H1 (cell line): ENCODE measurements around the gene MPPED1. TPM values are rescaled to one million over a fixed set of nuclear protein-coding genes. Genes with fewer than 3 reads are reported as not detected.

Experiments
- CTCF ChIA-PET: fragments of 300-600 bp; sonication (Branson Sonifier 250); formaldehyde crosslinking; loops from one replicate; lab custom pipeline; 2021; ENCODE audit not compliant: partially characterized antibody; lab: Charles Lee
- POLR2A ChIA-PET: fragments of 300-600 bp; sonication (Branson Sonifier 250); formaldehyde crosslinking; loops from one replicate; lab custom pipeline; 2021; ENCODE audit warnings: inconsistent platforms; ENCODE audit not compliant: partially characterized antibody; lab: Charles Lee
- DNase-seq, 2 experiments: peaks; one replicate each; pipeline versions ENCODE4 v3.0.0 to v3.0.0-alpha.2; 2010 to 2022; ENCODE audit warnings: low spot score in 2 of 2, low read depth in 1 of 2, mixed read lengths in 1 of 2
- FAIRE-seq: peaks from 2 replicates; lab custom pipeline; 2011; peaks lifted over from hg19 to GRCh38; lab: Jason Lieb, UNC
- H2AFZ ChIP-seq: 2 replicates; pipeline ENCODE4 v1.8.1; 2012; ENCODE audit warnings: low read length, inconsistent platforms
- H2AK5ac ChIP-seq: 2 replicates; pipeline ENCODE4 v1.6.1; 2013; ENCODE audit warnings: low read depth, low read length
- H2BK120ac ChIP-seq: replicated peaks from 2 replicates; pipeline ENCODE3; 2013; ENCODE audit warnings: low read depth, low read length, inconsistent platforms
- H2BK12ac ChIP-seq: 2 replicates; pipeline ENCODE4 v1.6.1; 2013; ENCODE audit warnings: low read depth, low read length
- H2BK15ac ChIP-seq: 2 replicates; pipeline ENCODE4 v1.6.1; 2013; ENCODE audit warnings: low read length
- H2BK20ac ChIP-seq: 2 replicates; pipeline ENCODE4 v1.6.1; 2013; ENCODE audit warnings: low read length
- H2BK5ac ChIP-seq: 2 replicates; pipeline ENCODE4 v1.6.1; 2013; ENCODE audit warnings: low read depth, low read length
- H3K14ac ChIP-seq: 2 replicates; pipeline ENCODE4 v1.6.1; 2013; ENCODE audit warnings: inconsistent platforms; ENCODE audit not compliant: insufficient read length
- H3K18ac ChIP-seq: 2 replicates; pipeline ENCODE4 v1.6.1; 2013; ENCODE audit warnings: low read length; ENCODE audit errors: extremely low read depth
- H3K23ac ChIP-seq: 2 replicates; pipeline ENCODE4 v1.6.1; 2013; ENCODE audit warnings: inconsistent platforms; ENCODE audit not compliant: insufficient read length
- H3K23me2 ChIP-seq: 2 replicates; pipeline ENCODE4 v1.6.1; 2013; ENCODE audit warnings: low read depth, low read length
- H3K27ac ChIP-seq: 2 replicates; pipeline ENCODE4 v1.6.1; 2011; ENCODE audit warnings: low read depth, low read length, inconsistent platforms
- H3K27me3 ChIP-seq, 4 experiments: replicated peaks in 1 of 4; 1 replicate in 1 of 4; 2 replicates in 3 of 4; pipeline versions ENCODE4 v1.6.1 to v1.8.1; 2011 to 2013; ENCODE audit warnings: low read length in 3 of 4, mild to moderate bottlenecking in 3 of 4, inconsistent platforms in 2 of 4, mixed read lengths in 2 of 4, moderate library complexity in 1 of 4; ENCODE audit not compliant: control insufficient read depth in 3 of 4, insufficient read depth in 3 of 4; ENCODE audit errors: extremely low read depth in 1 of 4
- H3K36me3 ChIP-seq, 4 experiments: 2 replicates each; pipeline versions ENCODE4 v1.6.1 to v1.8.1; 2011 to 2013; ENCODE audit warnings: mild to moderate bottlenecking in 4 of 4, low read length in 3 of 4, moderate library complexity in 2 of 4, control low read depth in 1 of 4, inconsistent platforms in 1 of 4; ENCODE audit not compliant: insufficient read depth in 4 of 4, control insufficient read depth in 2 of 4
- H3K4ac ChIP-seq: replicated peaks from 2 replicates; pipeline ENCODE3; 2013; ENCODE audit warnings: low read length, low read depth, mixed read lengths, inconsistent platforms; ENCODE audit not compliant: insufficient read length
- H3K4me1 ChIP-seq, 4 experiments: replicated peaks in 1 of 4; 1 replicate in 1 of 4; 2 replicates in 3 of 4; pipeline versions ENCODE4 v1.6.1 to v1.8.1; 2011 to 2013; ENCODE audit warnings: low read length in 3 of 4, inconsistent platforms in 2 of 4, mixed read lengths in 1 of 4; ENCODE audit not compliant: insufficient read depth in 4 of 4, control insufficient read depth in 3 of 4
- H3K4me2 ChIP-seq, 2 experiments: 2 replicates each; pipeline versions ENCODE4 v1.6.1 to v1.8.1; 2011 to 2013; ENCODE audit warnings: low read depth in 2 of 2, low read length in 2 of 2, control low read depth in 1 of 2, inconsistent platforms in 1 of 2, mild to moderate bottlenecking in 1 of 2; ENCODE audit not compliant: insufficient read depth in 1 of 2
- H3K4me3 ChIP-seq, 4 experiments: fragments of 200-600, 300-600 bp in 1 of 4; sonication (generic), shearing (Covaris generic), sonication (Bioruptor Twin) in 1 of 4; 2 replicates each; pipeline versions ENCODE4 v1.5.1 to v1.8.1; 2011 to 2016; ENCODE audit warnings: low read length in 4 of 4, low read depth in 3 of 4, control low read depth in 2 of 4, inconsistent platforms in 2 of 4, mild to moderate bottlenecking in 2 of 4, mixed read lengths in 1 of 4, moderate library complexity in 1 of 4; ENCODE audit not compliant: insufficient read depth in 2 of 4; ENCODE audit errors: extremely low read depth in 1 of 4
- H3K56ac ChIP-seq: replicated peaks from 2 replicates; pipeline ENCODE3; 2013; ENCODE audit warnings: low read depth, mild to moderate bottlenecking, mixed read lengths, low read length, inconsistent platforms; ENCODE audit not compliant: insufficient read length
- H3K79me1 ChIP-seq: 2 replicates; pipeline ENCODE4 v1.6.1; 2013; ENCODE audit warnings: low read depth, low read length, control low read depth
- H3K79me2 ChIP-seq, 2 experiments: 2 replicates each; pipeline versions ENCODE4 v1.6.1 to v1.8.1; 2012 to 2013; ENCODE audit warnings: low read length in 2 of 2, mild to moderate bottlenecking in 2 of 2, inconsistent platforms in 1 of 2; ENCODE audit not compliant: insufficient read depth in 2 of 2, control insufficient read depth in 1 of 2
- H3K9ac ChIP-seq, 4 experiments: replicated peaks in 1 of 4; 1 replicate in 1 of 4; 2 replicates in 3 of 4; pipeline versions ENCODE4 v1.6.1 to v1.8.1; 2011 to 2013; ENCODE audit warnings: low read depth in 3 of 4, low read length in 3 of 4, control low read depth in 2 of 4, mild to moderate bottlenecking in 2 of 4, moderate library complexity in 2 of 4, inconsistent platforms in 1 of 4; ENCODE audit errors: extremely low read depth in 1 of 4
- H3K9me3 ChIP-seq, 2 experiments: 2 replicates each; pipeline versions ENCODE4 v1.6.1 to v1.8.1; 2012 to 2013; ENCODE audit warnings: mild to moderate bottlenecking in 2 of 2, moderate library complexity in 2 of 2, control low read depth in 1 of 2, inconsistent platforms in 1 of 2, low read depth in 1 of 2, low read length in 1 of 2, mixed read lengths in 1 of 2; ENCODE audit not compliant: insufficient read depth in 2 of 2
- H4K20me1 ChIP-seq, 2 experiments: replicated peaks in 1 of 2; 2 replicates each; pipeline versions ENCODE3 to v1.8.1; 2011 to 2013; ENCODE audit warnings: inconsistent platforms in 2 of 2, low read length in 2 of 2, mild to moderate bottlenecking in 1 of 2; ENCODE audit not compliant: insufficient read depth in 2 of 2, control insufficient read depth in 1 of 2
- H4K5ac ChIP-seq: 2 replicates; pipeline ENCODE4 v1.6.1; 2013; ENCODE audit warnings: low read length, low read depth, mixed read lengths, inconsistent platforms; ENCODE audit not compliant: insufficient read length
- H4K8ac ChIP-seq: 2 replicates; pipeline ENCODE4 v1.8.0; 2013; ENCODE audit warnings: mild to moderate bottlenecking, moderate library complexity, low read length, inconsistent platforms; ENCODE audit not compliant: insufficient read depth; ENCODE audit errors: extremely low read depth
- H4K91ac ChIP-seq: replicated peaks from 2 replicates; pipeline ENCODE3; 2013; ENCODE audit warnings: low read length, mixed read lengths, inconsistent platforms; ENCODE audit not compliant: insufficient read length
- BACH1 ChIP-seq: IDR thresholded peaks from 2 replicates; pipeline ENCODE4 v1.6.1; 2012; ENCODE audit warnings: low read length, improper control_type of control experiment
- CBX5 ChIP-seq: fragments of 300-800, 300-1000 bp; sonication (generic); IDR thresholded peaks from 2 replicates; pipeline ENCODE4 v1.7.1; 2016; ENCODE audit warnings: antibody characterized with exemption, low read length, low read depth
- CBX8 ChIP-seq: fragments of 300-800, 300-1000 bp; sonication (generic); IDR thresholded peaks from 2 replicates; pipeline ENCODE4 v1.7.1; 2016; ENCODE audit warnings: low read depth, low read length, borderline replicate concordance
- CHD1 ChIP-seq: IDR thresholded peaks from 2 replicates; pipeline ENCODE4 v1.6.1; 2012; ENCODE audit warnings: low read depth, low read length, improper control_type of control experiment
- EZH2 ChIP-seq: fragments of 200-600 bp; sonication (generic); IDR thresholded peaks from 2 replicates; pipeline ENCODE4 v1.7.1; 2012; ENCODE audit warnings: low read depth, mild to moderate bottlenecking, moderate library complexity, low read length, inconsistent platforms; ENCODE audit not compliant: severe bottlenecking
- GABPA ChIP-seq: IDR thresholded peaks from 2 replicates; pipeline ENCODE4 v1.6.1; 2011; ENCODE audit warnings: mild to moderate bottlenecking, low read length, moderate library complexity, borderline replicate concordance; ENCODE audit not compliant: insufficient read depth
- HDAC2 ChIP-seq, 2 experiments: fragments of 300-600 bp in 1 of 2; sonication (generic) in 1 of 2; IDR thresholded peaks; 2 replicates each; pipeline ENCODE4 v1.6.1; 2011 to 2012; ENCODE audit warnings: low read depth in 2 of 2, low read length in 2 of 2, mild to moderate bottlenecking in 2 of 2, moderate library complexity in 2 of 2, borderline replicate concordance in 1 of 2, inconsistent platforms in 1 of 2
- KDM4A ChIP-seq: IDR thresholded peaks from one replicate; pipeline ENCODE4 v1.7.1; 2012; ENCODE audit warnings: low read depth, mild to moderate bottlenecking, moderate library complexity, low read length, inconsistent platforms; ENCODE audit not compliant: severe bottlenecking
- RBBP5 ChIP-seq: IDR thresholded peaks from 2 replicates; pipeline ENCODE4 v1.7.1; 2012; ENCODE audit warnings: low read depth, mild to moderate bottlenecking, inconsistent platforms, low read length, moderate library complexity, borderline replicate concordance
- RNF2 ChIP-seq: fragments of 200-900, 300-1000 bp; sonication (generic); IDR thresholded peaks from 2 replicates; pipeline ENCODE4 v1.7.1; 2016; ENCODE audit warnings: borderline replicate concordance, low read depth, mild to moderate bottlenecking, antibody characterized with exemption, low read length; ENCODE audit not compliant: poor library complexity, severe bottlenecking; ENCODE audit errors: missing control alignments
- SIX5 ChIP-seq: IDR thresholded peaks from 2 replicates; pipeline ENCODE4 v1.6.1; 2011; ENCODE audit warnings: mild to moderate bottlenecking, low read depth, low read length
- SP2 ChIP-seq: IDR thresholded peaks from 2 replicates; pipeline ENCODE4 v1.6.1; 2012; ENCODE audit warnings: mild to moderate bottlenecking, low read length, inconsistent platforms
- WGBS, 2 experiments: shearing (Covaris generic) in 1 of 2; methylation state at CpG; one replicate each; pipeline versions ENCODE4 v1.1.6 to v1.1.7; 2013 to 2015; ENCODE audit warnings: low lambda C conversion rate in 2 of 2, mixed read lengths in 2 of 2, inconsistent platforms in 1 of 2, low coverage in 1 of 2, missing lambda C conversion rate in 1 of 2; ENCODE audit not compliant: insufficient replicate concordance in 2 of 2, insufficient coverage in 1 of 2, insufficient read length in 1 of 2; ENCODE audit errors: extremely low coverage in 1 of 2, missing lambda C conversion rate in 1 of 2; 5-methylcytosine and 5-hydroxymethylcytosine counted together
- polyA plus RNA-seq, 7 experiments: library from polyadenylated mRNA; depleted of rRNA in 3 of 7; stranded (reverse) in 5 of 7; unstranded in 2 of 7; fragments of >200 nt in 5 of 7; fragments of 200-250 nt in 2 of 7; gene quantifications; 1 replicate in 5 of 7; 2 replicates in 1 of 7; 4 replicates in 1 of 7; pipeline versions ENCODE4 v1.2.1 to v1.2.3, GENCODE V29; 2011 to 2013; ENCODE audit warnings: missing spikeins in 2 of 7, mixed read lengths in 2 of 7
- total RNA-seq: library from RNA; stranded (reverse); fragmentation: NEBNext Ultra II Directional; extraction: Animal tissue kit (Norgen Biotek cat#: 25700); gene quantifications from 2 replicates; pipeline ENCODE4 v1.2.1, GENCODE V29; 2021

The MPPED1 gene
- total and polyA plus RNA-seq, 2 of the 8 experiments (the other 6 are each of a cell fraction or from before 2014, with no cell fraction given) = 0.29 to 0.37 TPM

- Histone ChIP-seq H4K8ac (no peak overlapping the region), H3K18ac (no peak overlapping the region), H2AK5ac (no peak overlapping the region), H3K36me3 (no peaks in the 10 kb centered on the region; a peak in 1 of 8 replicates), H2BK5ac (no peak overlapping the region), H3K79me2 (no peaks in the 10 kb centered on the region), H2BK120ac (no peak overlapping the region), H3K4me1 (peaks cover 0 to 2% (median 0%) of the 10 kb centered on the region in 4 experiments; a peak in 2 of 7 replicates), H3K9me3 (no peaks in the 10 kb centered on the region; a peak in 1 of 4 replicates), H3K27ac (no peak overlapping the region), H3K4me3 (no peak overlapping the region), H3K56ac (no peak overlapping the region), H3K4me2 (no peak overlapping the region), H4K5ac (no peak overlapping the region), H4K20me1 (peaks cover 0 to 3% of the 10 kb centered on the region in 2 experiments), H2BK15ac (no peak overlapping the region), H3K23me2 (peaks cover 16% of the 10 kb centered on the region; the same call in 1 of the 2 replicates), H3K9ac (no peak overlapping the region), H3K23ac (no peak overlapping the region), H2AFZ (no peak overlapping the region), H3K4ac (no peak overlapping the region), H2BK20ac (no peak overlapping the region), H3K27me3 (no peaks in the 10 kb centered on the region), H4K91ac (no peak overlapping the region), H2BK12ac (no peak overlapping the region), H3K14ac (no peak overlapping the region), H3K79me1 (no peaks in the 10 kb centered on the region)
- DNase-seq = no peak
- 90% methylated on average over 9 of the region's 9 CpGs; no CpG with 5 or more reads in 1 of the 2 experiments for WGBS, 2 experiments
- ChIA-PET POLR2A (no interaction called here), CTCF (interaction anchor here (1.1 to 1.6 kb wide), 2 partner anchors 82 to 237 kb away, joined by 3 to 4 read pairs; no protein-coding TSS in a partner anchor)
- no peak for FAIRE-seq
- TF ChIP-seq SIX5 = no peak
- no peak for TF ChIP-seq CHD1
- no peak for TF ChIP-seq CBX5
- TF ChIP-seq RBBP5 = no peak
- no peak for TF ChIP-seq BACH1
- TF ChIP-seq RNF2 = no peak
- no peak for TF ChIP-seq SP2
- no peak for TF ChIP-seq KDM4A
- no peak for TF ChIP-seq HDAC2 (IDR thresholded peaks at IDR 0.05; ENCODE audit: borderline replicate concordance in 1 of 2, low read depth in 2 of 2, low read length in 2 of 2)
- TF ChIP-seq CBX8 = no peak
- no peak for TF ChIP-seq GABPA
- TF ChIP-seq EZH2 = no peak
Observed at GRCh38 chr22:43510281-43511070, 98.7 kb downstream of the MPPED1 start.
